Activated naive CD4-positive, alpha-beta T cell treated with anti-CD3 and anti-CD28 coated beads, Interleukin-2, amount 50 U/mL, for 16 hours (primary cell): ENCODE results near the gene ZNF316.
"Not testable (repeated sequence)": the region's sequence is repeated elsewhere in the genome, so short reads cannot be mapped to it uniquely, and the experiment has no call there.

Source experiments
- DNase-seq: peaks from one replicate; pipeline ENCODE4 v3.0.0-alpha.2; 2020

ZNF316 gene

GRCh38 chr7:6622134-6622710, 14.9 kb upstream of the ZNF316 start:
- no peak for DNase-seq

GRCh38 chr7:6623589-6624245, 13.4 kb upstream of the ZNF316 start:
- DNase-seq: no peak

- no peak for DNase-seq
Observed at GRCh38 chr7:6624246-6624611, 12.9 kb upstream of the ZNF316 start.

- no peak for DNase-seq
Observed at GRCh38 chr7:6628045-6628444, 9.1 kb upstream of the ZNF316 start.

- DNase-seq: no peak
Observed at GRCh38 chr7:6630007-6630849, 6.9 kb upstream of the ZNF316 start.

- DNase-seq: no peak
Observed at GRCh38 chr7:6631605-6632004, 5.5 kb upstream of the ZNF316 start.

GRCh38 chr7:6634021-6634420, 3.1 kb upstream of the ZNF316 start:
- no peak for DNase-seq

GRCh38 chr7:6634971-6635370, 2.1 kb upstream of the ZNF316 start:
- not testable (repeated sequence) for DNase-seq

- peak; percentile 56 for DNase-seq
Observed at GRCh38 chr7:6637544-6638229, 569 bp downstream of the ZNF316 start.

- DNase-seq: no peak
Observed at GRCh38 chr7:6639032-6639431, 1.9 kb downstream of the ZNF316 start.

GRCh38 chr7:6639627-6640026, 2.5 kb downstream of the ZNF316 start:
- DNase-seq: no peak

GRCh38 chr7:6640246-6640721, 3.2 kb downstream of the ZNF316 start:
- DNase-seq: peak; percentile 38

- no peak for DNase-seq
Observed at GRCh38 chr7:6641305-6642035, 4.4 kb downstream of the ZNF316 start.

GRCh38 chr7:6642239-6642839, 5.2 kb downstream of the ZNF316 start:
- DNase-seq: no peak

GRCh38 chr7:6642861-6643640, 5.9 kb downstream of the ZNF316 start:
- no peak for DNase-seq

- DNase-seq: no peak
Observed at GRCh38 chr7:6643915-6644625, 7.0 kb downstream of the ZNF316 start.

GRCh38 chr7:6644728-6645127, 7.6 kb downstream of the ZNF316 start:
- no peak for DNase-seq

GRCh38 chr7:6646465-6646864, 9.3 kb downstream of the ZNF316 start:
- DNase-seq: no peak

GRCh38 chr7:6647080-6647479, 10.0 kb downstream of the ZNF316 start:
- DNase-seq: no peak

GRCh38 chr7:6647541-6647940, 10.4 kb downstream of the ZNF316 start:
- DNase-seq: no peak
